GM12878 (cell line): ENCODE data around the gene CAPN15. TPM values are rescaled to one million over a fixed set of nuclear protein-coding genes. Genes with fewer than 3 reads are reported as not detected.

ENCODE experiments used
- BMI1 ChIP-seq: fragments of 450-650 bp; IDR thresholded peaks from 2 replicates; pipeline ENCODE4 v1.6.1; 2016; ENCODE audit warnings: mild to moderate bottlenecking, moderate library complexity, borderline replicate concordance
- EED ChIP-seq: sonication (generic); IDR thresholded peaks from 2 replicates; pipeline ENCODE4 v1.6.1; 2016; ENCODE audit warnings: antibody characterized with exemption, low read depth
- EP300 ChIP-seq, 2 experiments: fragments of 150-350 bp in 1 of 2; IDR thresholded peaks; 2 replicates each; pipeline ENCODE4 v1.6.1; 2011 to 2012; ENCODE audit warnings: low read depth in 2 of 2, low read length in 2 of 2, borderline replicate concordance in 1 of 2, improper control_type of control experiment in 1 of 2, inconsistent platforms in 1 of 2; ENCODE audit not compliant: control insufficient read depth in 1 of 2
- FOXK2 ChIP-seq: fragments of 450-650 bp; IDR thresholded peaks from 2 replicates; pipeline ENCODE4 v1.6.1; 2017; ENCODE audit warnings: mild to moderate bottlenecking, moderate library complexity
- KDM1A ChIP-seq: fragments of 200-600 bp; sonication (generic); IDR thresholded peaks from 2 replicates; pipeline ENCODE4 v1.6.1; 2016; ENCODE audit warnings: borderline replicate concordance
- NBN ChIP-seq: fragments of 450-650 bp; IDR thresholded peaks from 2 replicates; pipeline ENCODE4 v1.6.1; 2016
- NFYA ChIP-seq: IDR thresholded peaks from 2 replicates; pipeline ENCODE4 v1.6.1; 2011; ENCODE audit warnings: low read depth, mild to moderate bottlenecking, low read length, improper control_type of control experiment, borderline replicate concordance
- NFYB ChIP-seq: IDR thresholded peaks from 2 replicates; pipeline ENCODE4 v1.6.1; 2011; ENCODE audit warnings: low read depth, mild to moderate bottlenecking, low read length, improper control_type of control experiment, moderate library complexity; ENCODE audit not compliant: insufficient read depth
- POLR2AphosphoS2 ChIP-seq: IDR thresholded peaks from 2 replicates; pipeline ENCODE4 v1.6.1; 2011; ENCODE audit warnings: low read depth, mild to moderate bottlenecking, low read length, improper control_type of control experiment, moderate library complexity
- SIN3A ChIP-seq: IDR thresholded peaks from 2 replicates; pipeline ENCODE4 v1.6.1; 2012; ENCODE audit warnings: low read depth, low read length, improper control_type of control experiment
- SIX5 ChIP-seq: IDR thresholded peaks from 2 replicates; pipeline ENCODE4 v1.6.1; 2011; ENCODE audit warnings: mild to moderate bottlenecking, low read depth, low read length, moderate library complexity; ENCODE audit not compliant: severe bottlenecking
- TARDBP ChIP-seq: IDR thresholded peaks from 2 replicates; pipeline ENCODE4 v1.6.1; 2016; ENCODE audit warnings: borderline replicate concordance
- TBL1XR1 ChIP-seq: IDR thresholded peaks from 2 replicates; pipeline ENCODE4 v1.6.1; 2012; ENCODE audit warnings: low read depth, low read length, improper control_type of control experiment
- TCF3 ChIP-seq: IDR thresholded peaks from 2 replicates; pipeline ENCODE4 v1.6.1; 2012; ENCODE audit warnings: low read depth, mild to moderate bottlenecking, low read length, borderline replicate concordance; ENCODE audit not compliant: insufficient read depth
- YY1 ChIP-seq: IDR thresholded peaks from 2 replicates; pipeline ENCODE4 v1.6.1; 2011; ENCODE audit warnings: low read depth, mild to moderate bottlenecking, low read length
- ZBED1 ChIP-seq: IDR thresholded peaks from 2 replicates; pipeline ENCODE4 v1.6.1; 2016; ENCODE audit warnings: borderline replicate concordance
- polyA plus RNA-seq, 11 experiments: library from polyadenylated mRNA; depleted of rRNA in 4 of 11; unstranded in 6 of 11; stranded (reverse) in 5 of 11; fragments of >200 nt; fragmentation: Nextera tagmentation in 4 of 11; fragmentation: Illumina TruSeq in 1 of 11; extraction: Ambion mirVana in 4 of 11; extraction: Trizol in 1 of 11; gene quantifications; 1 replicate in 1 of 11; 2 replicates in 10 of 11; pipeline versions ENCODE4 v1.2.1 to v1.2.3, GENCODE V29; 2011 to 2016; ENCODE audit warnings: inconsistent platforms in 2 of 11, missing spikeins in 2 of 11, low read depth in 1 of 11
- total RNA-seq, 4 experiments: library from RNA; depleted of rRNA in 3 of 4; stranded (reverse); fragments of >200 nt in 3 of 4; fragmentation: Illumina TruSeq in 1 of 4; extraction: Trizol in 1 of 4; gene quantifications; 2 replicates each; pipeline versions ENCODE4 v1.2.1 to v1.2.3, GENCODE V29; 2013 to 2021
- TF ChIP-seq, protein P1 (sequence below): fragments of 450-650 bp; IDR thresholded peaks from 2 replicates; pipeline ENCODE4 v1.6.1; 2017; ENCODE audit warnings: antibody characterized with exemption, mild to moderate bottlenecking, moderate library complexity
- TF ChIP-seq, protein P2 (sequence below): fragments of 450-650 bp; IDR thresholded peaks from 2 replicates; pipeline ENCODE4 v1.6.1; 2016; ENCODE audit warnings: mild to moderate bottlenecking, moderate library complexity, borderline replicate concordance
- TF ChIP-seq, protein P3 (sequence below): IDR thresholded peaks from 2 replicates; pipeline ENCODE4 v1.6.1; 2011; ENCODE audit warnings: low read depth, mild to moderate bottlenecking, low read length, moderate library complexity, borderline replicate concordance; ENCODE audit errors: extremely low read depth
- TF ChIP-seq, protein P4 (sequence below): fragments of 450-650 bp; IDR thresholded peaks from 2 replicates; pipeline ENCODE4 v1.6.1; 2017; ENCODE audit warnings: mild to moderate bottlenecking, low read depth, inconsistent platforms; ENCODE audit not compliant: poor library complexity, severe bottlenecking

CAPN15 gene
- total and polyA plus RNA-seq, 10 of the 15 experiments (the other 5 are each of a cell fraction or from before 2014, with no cell fraction given) = 0.40 to 78.5 (median 8.3) TPM

DNA sequence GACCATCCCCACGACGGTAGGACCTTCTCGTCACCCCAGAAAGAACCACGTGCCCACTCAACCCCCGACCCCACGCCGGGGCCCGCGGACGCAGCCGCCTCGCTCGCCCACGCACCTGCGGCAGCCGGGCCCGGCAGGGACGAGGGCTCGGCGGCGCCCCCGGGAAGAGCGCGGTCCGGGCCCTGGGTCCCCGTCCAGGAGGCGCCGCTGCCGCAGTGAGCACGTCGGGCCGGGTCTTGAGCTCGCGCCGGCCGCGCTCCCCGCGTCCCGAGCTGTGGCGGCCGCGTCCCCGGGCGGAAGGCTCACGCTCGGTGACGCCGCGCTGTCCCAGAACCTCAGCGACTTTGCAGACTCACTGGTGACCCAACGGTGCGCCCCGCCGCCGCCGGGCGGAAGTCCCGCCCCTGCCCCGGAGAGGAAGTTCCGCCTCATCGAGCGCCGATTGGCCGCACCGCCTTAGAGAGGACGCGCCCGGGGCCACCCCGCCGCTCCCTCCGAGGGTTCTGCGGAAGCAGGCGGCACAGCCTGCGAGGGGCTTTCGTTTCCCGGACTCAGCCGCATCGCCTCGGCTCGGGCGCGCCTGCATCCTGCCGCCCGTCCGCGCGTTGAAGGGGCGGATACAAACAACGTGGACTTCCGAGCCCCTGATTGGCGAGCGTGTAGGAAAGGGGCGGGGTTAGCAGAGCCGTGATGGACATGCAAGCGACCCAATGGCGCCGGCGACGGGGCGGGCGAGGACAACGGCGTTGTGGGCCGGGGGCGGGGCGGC lies 61.6 kb downstream of the CAPN15 start (continued):
- no peak for TF ChIP-seq EED
- peak; percentile 61; the same call in 1 of the 2 replicates for TF ChIP-seq POLR2AphosphoS2
- no peak for TF ChIP-seq NBN
- TF ChIP-seq NFYB = no peak
- no peak for TF ChIP-seq NFYA
- TF ChIP-seq, protein P1, sequence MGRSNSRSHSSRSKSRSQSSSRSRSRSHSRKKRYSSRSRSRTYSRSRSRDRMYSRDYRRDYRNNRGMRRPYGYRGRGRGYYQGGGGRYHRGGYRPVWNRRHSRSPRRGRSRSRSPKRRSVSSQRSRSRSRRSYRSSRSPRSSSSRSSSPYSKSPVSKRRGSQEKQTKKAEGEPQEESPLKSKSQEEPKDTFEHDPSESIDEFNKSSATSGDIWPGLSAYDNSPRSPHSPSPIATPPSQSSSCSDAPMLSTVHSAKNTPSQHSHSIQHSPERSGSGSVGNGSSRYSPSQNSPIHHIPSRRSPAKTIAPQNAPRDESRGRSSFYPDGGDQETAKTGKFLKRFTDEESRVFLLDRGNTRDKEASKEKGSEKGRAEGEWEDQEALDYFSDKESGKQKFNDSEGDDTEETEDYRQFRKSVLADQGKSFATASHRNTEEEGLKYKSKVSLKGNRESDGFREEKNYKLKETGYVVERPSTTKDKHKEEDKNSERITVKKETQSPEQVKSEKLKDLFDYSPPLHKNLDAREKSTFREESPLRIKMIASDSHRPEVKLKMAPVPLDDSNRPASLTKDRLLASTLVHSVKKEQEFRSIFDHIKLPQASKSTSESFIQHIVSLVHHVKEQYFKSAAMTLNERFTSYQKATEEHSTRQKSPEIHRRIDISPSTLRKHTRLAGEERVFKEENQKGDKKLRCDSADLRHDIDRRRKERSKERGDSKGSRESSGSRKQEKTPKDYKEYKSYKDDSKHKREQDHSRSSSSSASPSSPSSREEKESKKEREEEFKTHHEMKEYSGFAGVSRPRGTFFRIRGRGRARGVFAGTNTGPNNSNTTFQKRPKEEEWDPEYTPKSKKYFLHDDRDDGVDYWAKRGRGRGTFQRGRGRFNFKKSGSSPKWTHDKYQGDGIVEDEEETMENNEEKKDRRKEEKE = peak; percentile 51; the same call in 1 of the 2 replicates
- no peak for TF ChIP-seq SIN3A
- TF ChIP-seq, protein P2, sequence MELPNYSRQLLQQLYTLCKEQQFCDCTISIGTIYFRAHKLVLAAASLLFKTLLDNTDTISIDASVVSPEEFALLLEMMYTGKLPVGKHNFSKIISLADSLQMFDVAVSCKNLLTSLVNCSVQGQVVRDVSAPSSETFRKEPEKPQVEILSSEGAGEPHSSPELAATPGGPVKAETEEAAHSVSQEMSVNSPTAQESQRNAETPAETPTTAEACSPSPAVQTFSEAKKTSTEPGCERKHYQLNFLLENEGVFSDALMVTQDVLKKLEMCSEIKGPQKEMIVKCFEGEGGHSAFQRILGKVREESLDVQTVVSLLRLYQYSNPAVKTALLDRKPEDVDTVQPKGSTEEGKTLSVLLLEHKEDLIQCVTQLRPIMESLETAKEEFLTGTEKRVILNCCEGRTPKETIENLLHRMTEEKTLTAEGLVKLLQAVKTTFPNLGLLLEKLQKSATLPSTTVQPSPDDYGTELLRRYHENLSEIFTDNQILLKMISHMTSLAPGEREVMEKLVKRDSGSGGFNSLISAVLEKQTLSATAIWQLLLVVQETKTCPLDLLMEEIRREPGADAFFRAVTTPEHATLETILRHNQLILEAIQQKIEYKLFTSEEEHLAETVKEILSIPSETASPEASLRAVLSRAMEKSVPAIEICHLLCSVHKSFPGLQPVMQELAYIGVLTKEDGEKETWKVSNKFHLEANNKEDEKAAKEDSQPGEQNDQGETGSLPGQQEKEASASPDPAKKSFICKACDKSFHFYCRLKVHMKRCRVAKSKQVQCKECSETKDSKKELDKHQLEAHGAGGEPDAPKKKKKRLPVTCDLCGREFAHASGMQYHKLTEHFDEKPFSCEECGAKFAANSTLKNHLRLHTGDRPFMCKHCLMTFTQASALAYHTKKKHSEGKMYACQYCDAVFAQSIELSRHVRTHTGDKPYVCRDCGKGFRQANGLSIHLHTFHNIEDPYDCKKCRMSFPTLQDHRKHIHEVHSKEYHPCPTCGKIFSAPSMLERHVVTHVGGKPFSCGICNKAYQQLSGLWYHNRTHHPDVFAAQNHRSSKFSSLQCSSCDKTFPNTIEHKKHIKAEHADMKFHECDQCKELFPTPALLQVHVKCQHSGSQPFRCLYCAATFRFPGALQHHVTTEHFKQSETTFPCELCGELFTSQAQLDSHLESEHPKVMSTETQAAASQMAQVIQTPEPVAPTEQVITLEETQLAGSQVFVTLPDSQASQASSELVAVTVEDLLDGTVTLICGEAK = peak; percentile 93
- TF ChIP-seq, protein P3, sequence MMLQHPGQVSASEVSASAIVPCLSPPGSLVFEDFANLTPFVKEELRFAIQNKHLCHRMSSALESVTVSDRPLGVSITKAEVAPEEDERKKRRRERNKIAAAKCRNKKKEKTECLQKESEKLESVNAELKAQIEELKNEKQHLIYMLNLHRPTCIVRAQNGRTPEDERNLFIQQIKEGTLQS = no peak
- peak; percentile 48; the same call in 1 of the 2 replicates for TF ChIP-seq YY1
- no peak for TF ChIP-seq TARDBP
- no peak for TF ChIP-seq EP300 (IDR thresholded peaks at IDR 0.05; ENCODE audit: borderline replicate concordance in 1 of 2, control insufficient read depth in 1 of 2, low read depth in 2 of 2, low read length in 2 of 2)
- TF ChIP-seq BMI1 = no peak
- no peak for TF ChIP-seq KDM1A
- TF ChIP-seq ZBED1 = no peak
- no peak for TF ChIP-seq SIX5
- TF ChIP-seq, protein P4, sequence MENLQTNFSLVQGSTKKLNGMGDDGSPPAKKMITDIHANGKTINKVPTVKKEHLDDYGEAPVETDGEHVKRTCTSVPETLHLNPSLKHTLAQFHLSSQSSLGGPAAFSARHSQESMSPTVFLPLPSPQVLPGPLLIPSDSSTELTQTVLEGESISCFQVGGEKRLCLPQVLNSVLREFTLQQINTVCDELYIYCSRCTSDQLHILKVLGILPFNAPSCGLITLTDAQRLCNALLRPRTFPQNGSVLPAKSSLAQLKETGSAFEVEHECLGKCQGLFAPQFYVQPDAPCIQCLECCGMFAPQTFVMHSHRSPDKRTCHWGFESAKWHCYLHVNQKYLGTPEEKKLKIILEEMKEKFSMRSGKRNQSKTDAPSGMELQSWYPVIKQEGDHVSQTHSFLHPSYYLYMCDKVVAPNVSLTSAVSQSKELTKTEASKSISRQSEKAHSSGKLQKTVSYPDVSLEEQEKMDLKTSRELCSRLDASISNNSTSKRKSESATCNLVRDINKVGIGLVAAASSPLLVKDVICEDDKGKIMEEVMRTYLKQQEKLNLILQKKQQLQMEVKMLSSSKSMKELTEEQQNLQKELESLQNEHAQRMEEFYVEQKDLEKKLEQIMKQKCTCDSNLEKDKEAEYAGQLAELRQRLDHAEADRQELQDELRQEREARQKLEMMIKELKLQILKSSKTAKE = no peak
- no peak for TF ChIP-seq TBL1XR1
- 0 out of 2 replicates have a peak, but pooled peaks have one; percentile 6 for TF ChIP-seq TCF3
- TF ChIP-seq FOXK2 = no peak
